Stimulated activated CD4-positive, alpha-beta T cell treated with anti-CD3 and anti-CD28 coated beads, Interleukin-12 subunit alpha, Interleukin-12 subunit beta, amount 100 ng/mL, for 24 hours (primary cell): ENCODE results near the gene ZSCAN5B.
"Not testable (repeated sequence)": the region's sequence is repeated elsewhere in the genome, so short reads cannot be mapped to it uniquely, and the experiment has no call there.

ENCODE experiments used
- DNase-seq, 2 experiments: peaks; one replicate each; pipeline ENCODE4 v3.0.0-alpha.2; 2020; ENCODE audit warnings: low read depth in 2 of 2

The ZSCAN5B gene, protein sequence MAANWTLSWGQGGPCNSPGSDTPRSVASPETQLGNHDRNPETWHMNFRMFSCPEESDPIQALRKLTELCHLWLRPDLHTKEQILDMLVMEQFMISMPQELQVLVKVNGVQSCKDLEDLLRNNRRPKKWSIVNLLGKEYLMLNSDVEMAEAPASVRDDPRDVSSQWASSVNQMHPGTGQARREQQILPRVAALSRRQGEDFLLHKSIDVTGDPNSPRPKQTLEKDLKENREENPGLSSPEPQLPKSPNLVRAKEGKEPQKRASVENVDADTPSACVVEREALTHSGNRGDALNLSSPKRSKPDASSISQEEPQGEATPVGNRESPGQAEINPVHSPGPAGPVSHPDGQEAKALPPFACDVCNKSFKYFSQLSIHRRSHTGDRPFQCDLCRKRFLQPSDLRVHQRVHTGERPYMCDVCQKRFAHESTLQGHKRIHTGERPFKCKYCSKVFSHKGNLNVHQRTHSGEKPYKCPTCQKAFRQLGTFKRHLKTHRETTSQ

DNA sequence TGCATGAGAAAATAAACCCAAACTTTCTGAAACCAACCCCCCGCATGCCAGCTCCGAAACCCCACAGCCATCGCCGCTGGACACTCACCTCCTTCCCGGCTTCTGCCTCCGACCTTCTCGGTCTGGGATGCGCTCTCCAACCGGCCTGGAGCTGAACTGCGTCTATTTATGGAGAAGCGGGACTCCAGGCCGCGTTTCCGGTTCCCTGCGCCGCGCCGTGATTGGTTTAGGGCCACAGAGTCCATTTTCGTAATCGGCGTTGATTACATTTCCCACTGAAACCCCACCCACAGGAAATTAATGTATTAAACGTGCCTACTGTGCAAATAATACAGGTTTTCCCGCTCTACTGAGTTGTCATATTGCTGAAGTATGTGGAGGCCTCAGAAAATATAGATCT lies at the start of gene ZSCAN5B:
Gene ZSCAN5B, minus strand, starts transcription at position 138 of the 400 bp plus-strand sequence. CDS start 4,731 bp downstream, outside the sequence.
- DNase-seq, result not testable (repeated sequence)

DNA sequence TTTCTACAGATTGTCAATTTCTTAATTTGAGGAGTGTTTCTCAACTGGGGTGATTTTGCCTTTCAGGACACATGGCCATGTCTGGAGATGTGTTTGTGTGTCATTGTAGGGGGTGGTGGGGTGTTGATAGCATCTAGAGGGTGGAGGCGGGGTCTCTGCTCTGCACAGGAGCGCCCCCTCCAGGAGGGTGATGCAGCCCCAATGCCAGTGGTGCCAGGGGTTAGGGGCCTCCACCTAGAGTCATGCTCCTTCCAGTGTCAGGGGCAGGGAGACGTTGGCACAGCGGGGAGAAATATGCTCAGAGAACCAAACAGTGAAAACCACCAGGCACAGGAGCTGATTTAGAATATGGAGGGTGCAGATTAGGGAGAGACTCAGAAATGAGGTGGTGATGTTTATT lies 48.2 kb upstream of the ZSCAN5B start:
- not testable (repeated sequence) for DNase-seq

DNA sequence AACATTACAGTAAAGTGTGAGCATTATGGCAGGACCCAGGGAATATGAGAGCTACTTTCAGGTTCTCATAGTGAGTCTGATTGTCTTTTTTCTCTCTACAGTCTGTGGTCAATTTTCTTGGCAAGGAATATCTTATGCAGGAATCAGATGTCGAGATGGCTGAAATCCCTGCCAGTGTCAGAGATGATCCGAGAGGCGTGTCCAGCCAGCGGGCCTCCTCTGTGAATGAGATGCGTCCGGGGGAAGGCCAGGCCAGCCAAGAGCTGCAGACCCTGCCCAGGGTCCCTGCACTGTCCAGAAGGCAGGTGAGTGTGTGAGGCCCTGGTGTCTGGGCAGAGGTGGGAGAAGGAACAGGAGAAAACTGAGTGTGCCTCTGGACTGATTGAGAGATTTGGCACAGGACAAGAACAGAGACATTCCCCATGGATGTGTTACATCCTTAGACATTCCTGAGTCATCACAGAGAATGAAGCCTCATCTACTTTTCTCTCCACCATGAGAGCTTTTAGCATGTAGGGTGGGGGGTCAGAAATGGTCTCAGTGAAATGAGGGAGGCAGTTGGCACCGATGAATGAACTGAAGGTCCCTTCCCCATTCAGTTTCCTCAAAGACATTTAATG lies 47.6 kb upstream of the ZSCAN5B start:
- DNase-seq, result no peak

DNA sequence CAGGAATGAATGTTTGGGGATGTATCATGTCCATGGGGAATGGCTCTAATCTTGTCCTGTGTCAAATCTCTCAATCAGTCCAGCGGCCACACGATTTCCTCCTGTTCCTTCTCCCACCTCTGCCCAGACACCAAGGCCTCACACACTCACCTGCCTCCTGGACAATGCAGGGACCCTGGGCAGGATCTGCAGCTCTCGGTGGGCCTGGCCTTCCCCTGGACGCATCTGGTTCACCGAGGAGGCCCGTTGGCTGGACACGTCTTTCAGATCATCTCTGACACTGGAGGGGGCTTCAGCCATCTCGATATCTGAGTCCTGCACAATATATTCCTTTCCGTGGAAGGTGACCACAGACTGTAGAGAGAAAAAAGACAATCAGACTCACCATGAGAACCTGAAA lies 25.9 kb upstream of the ZSCAN5B start:
- DNase-seq, result no peak

DNA sequence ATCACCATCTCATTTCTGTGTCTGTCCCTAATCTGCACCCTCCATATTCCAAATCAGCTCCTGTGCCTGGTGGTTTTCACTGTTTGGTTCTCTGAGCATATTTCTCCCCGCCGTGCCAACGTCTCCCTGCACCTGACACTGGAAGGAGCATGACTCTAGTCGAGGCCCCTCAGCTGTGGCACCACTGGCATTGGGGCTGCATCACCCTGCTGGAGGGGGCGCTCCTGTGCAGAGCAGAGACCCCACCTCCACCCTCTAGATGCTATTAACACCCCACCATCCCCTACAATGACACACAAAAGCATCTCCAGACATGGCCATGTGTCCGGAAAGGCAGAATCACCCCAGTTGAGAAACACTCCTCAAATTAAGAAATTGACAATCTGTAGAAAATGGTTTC lies 25.3 kb upstream of the ZSCAN5B start:
- no peak for DNase-seq

- no peak for DNase-seq
Measured at GRCh38 chr19:56221851-56222250, 24.3 kb upstream of the ZSCAN5B start.

GRCh38 chr19:56221442-56221841 lies 23.9 kb upstream of the ZSCAN5B start:
- DNase-seq, result not testable (repeated sequence)

DNA sequence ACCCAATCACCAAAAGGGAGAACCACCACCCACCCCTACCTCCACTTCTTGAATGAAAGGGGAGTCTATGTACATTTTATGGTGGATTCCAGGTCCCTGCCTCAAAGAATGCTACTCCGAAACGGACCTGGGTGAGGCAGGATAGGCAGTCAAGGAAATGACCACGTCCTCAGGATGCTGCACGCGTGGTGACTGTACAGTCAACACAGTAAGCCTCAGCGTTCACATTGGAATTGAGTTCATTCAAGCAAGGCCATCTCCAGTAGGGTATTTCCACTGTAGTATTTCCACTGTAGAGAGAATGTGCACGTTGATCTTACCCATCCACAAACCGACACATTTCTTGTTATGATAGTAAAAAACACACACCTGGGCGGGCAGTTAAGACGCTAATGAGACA lies 21.4 kb upstream of the ZSCAN5B start:
- DNase-seq, result no peak

DNA sequence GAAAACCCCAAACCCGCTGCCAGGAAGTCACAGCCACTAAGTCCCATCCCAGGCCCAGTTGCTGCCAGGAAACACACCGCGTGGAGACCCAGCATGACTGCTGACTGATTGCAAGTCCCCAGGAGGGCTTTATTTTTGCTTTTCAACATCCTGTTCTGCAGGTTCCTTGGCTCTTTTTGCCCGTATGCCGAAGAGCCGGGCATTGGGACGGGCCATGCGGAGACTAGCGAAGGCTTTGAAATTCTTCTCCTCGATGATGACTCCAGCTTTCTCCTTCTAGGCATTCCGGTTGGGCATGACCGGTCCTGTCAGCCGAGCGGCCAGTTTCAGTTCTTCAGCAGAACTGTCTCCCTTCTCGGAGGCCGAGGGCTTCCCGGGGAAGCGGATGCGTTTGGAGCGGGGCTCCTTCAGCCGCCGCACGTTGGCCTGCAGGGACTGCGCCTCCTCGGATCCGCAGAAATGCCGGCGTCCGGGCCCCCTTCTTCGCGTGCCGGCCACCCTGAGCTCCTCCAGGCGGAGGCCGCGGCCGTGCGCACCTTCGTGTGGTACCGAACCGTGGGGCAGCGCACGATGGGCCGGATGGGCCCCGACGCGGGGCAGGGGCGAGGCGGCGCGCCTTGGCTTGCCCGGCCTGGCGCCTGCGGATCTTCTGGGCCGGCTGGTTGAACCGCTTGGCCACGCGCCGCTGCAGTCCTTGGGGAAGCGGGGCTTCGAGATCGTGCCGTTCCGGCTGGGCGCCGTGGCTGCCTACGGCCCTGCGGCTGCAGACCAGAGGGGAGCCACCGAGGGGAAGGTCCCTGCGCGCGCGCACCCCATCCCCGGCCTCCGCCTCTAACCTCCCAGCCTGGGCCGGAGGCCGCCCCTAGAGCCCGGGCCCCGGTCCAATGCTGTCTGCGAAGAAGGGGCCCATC lies 19.7 kb upstream of the ZSCAN5B start:
- no peak for DNase-seq

GRCh38 chr19:56211718-56212117 lies 14.1 kb upstream of the ZSCAN5B start:
- no peak for DNase-seq

- not testable (repeated sequence) for DNase-seq
Measured at GRCh38 chr19:56210036-56210435, 12.5 kb upstream of the ZSCAN5B start.

DNA sequence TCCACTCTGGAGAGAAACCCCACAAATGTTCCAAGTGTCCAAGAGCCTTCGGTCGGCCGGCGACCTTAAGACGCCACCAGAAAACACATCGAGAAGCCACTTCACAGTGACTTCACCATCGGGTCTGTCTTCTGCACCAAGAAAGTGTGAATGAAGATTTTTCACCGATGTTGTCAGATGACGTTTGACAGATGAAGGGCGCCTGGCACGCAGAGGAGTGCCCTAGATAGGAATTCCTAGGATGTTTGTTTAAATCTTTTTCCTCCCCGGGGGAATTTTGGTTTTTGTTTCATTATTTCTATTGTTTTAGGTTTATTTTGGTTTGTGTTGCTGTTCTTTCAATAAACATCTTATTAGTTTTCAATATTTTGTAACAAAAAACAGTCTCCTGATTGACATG lies 11.5 kb upstream of the ZSCAN5B start:
- no peak for DNase-seq

- not testable (repeated sequence) for DNase-seq
Measured at GRCh38 chr19:56207581-56207980, 10.0 kb upstream of the ZSCAN5B start.

DNA sequence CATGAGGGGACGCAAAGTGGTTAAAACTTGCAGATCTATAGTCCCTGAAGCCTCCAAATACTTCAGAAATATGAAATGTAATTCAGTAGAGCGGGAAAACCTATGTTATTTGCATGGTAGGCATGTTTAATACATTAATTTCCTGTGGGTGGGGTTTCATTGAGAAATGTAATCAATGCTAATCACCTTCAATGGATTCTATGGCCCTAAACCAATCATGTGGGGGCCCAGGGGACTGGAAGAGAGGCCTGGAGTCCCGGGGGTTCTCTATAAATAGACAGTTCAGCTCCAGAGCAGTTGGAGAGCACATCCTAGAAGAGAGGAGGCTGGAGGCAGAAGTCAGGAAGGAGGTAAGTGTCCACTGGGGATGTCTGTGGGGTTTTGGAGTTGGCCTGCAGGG lies 4.4 kb upstream of the ZSCAN5B start, which contains the start of gene ZSCAN5C:
Gene ZSCAN5C, plus strand, starts transcription at position 301 of the 400 bp plus-strand sequence. CDS start 3,641 bp downstream, outside the sequence.
- no peak for DNase-seq

- DNase-seq, result no peak
Measured at GRCh38 chr19:56199687-56200086, 2.1 kb upstream of the ZSCAN5B start.

GRCh38 chr19:56193981-56194640 lies 3.5 kb downstream of the ZSCAN5B start:
- DNase-seq, result no peak

DNA sequence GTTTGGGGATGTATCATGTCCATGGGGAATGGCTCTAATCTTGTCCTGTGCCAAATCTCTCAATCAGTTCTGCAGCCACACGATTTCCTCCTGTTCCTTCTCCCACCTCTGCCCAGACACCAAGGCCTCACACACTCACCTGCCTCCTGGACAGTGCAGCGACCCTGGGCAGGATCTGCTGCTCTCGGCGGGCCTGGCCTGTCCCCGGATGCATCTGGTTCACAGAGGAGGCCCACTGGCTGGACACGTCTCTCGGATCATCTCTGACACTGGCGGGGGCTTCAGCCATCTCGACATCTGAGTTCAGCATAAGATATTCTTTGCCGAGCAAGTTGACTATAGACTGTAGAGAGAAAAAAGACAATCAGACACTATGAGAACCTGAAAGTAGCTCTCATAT lies 5.9 kb downstream of the ZSCAN5B start:
- DNase-seq, result no peak

GRCh38 chr19:56191115-56191514 lies 6.5 kb downstream of the ZSCAN5B start:
- DNase-seq, result no peak

DNA sequence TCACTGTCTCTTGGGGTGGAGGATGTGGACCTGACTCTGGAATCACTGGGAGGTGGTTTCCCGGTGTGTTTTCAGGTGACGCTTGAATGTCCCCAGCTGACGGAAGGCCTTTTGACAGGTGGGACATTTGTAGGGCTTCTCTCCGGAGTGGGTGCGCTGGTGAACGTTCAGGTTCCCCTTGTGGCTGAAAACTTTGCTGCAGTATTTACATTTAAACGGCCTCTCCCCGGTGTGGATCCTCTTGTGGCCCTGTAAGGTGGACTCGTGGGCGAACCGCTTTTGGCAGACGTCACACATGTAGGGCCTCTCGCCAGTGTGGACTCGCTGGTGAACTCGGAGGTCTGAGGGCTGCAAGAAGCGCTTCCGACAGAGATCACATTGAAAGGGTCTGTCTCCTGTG lies 7.8 kb downstream of the ZSCAN5B start:
- DNase-seq, result no peak

- no peak for DNase-seq
Measured at GRCh38 chr19:56177564-56178243, 19.9 kb downstream of the ZSCAN5B start.

GRCh38 chr19:56176881-56177280 lies 20.7 kb downstream of the ZSCAN5B start:
- DNase-seq, result no peak
